HepG2 (cell line): ENCODE results near the gene AMIGO3. TPM values are rescaled to one million over a fixed set of nuclear protein-coding genes. Genes with fewer than 3 reads are reported as not detected.

Experiments
- BRF2 ChIP-seq: sonication (generic); formaldehyde crosslinking; IDR thresholded peaks from 2 replicates; pipeline ENCODE4 v1.8.1; 2022; ENCODE audit warnings: mild to moderate bottlenecking, missing genetic modification reagents
- DBP ChIP-seq: sonication (generic); formaldehyde crosslinking; IDR thresholded peaks from 2 replicates; pipeline ENCODE4 v1.4.0; 2020; ENCODE audit warnings: missing genetic modification reagents; ENCODE audit errors: not compliant biosample characterization
- FOXO1 ChIP-seq: sonication (generic); formaldehyde crosslinking; IDR thresholded peaks from 2 replicates; pipeline ENCODE4 v1.4.0; 2020; ENCODE audit warnings: missing genetic modification reagents
- FOXO4 ChIP-seq: sonication (generic); formaldehyde crosslinking; conservative IDR thresholded peaks from 2 replicates; pipeline ENCODE4 v1.8.1; 2023; ENCODE audit warnings: missing genetic modification reagents
- HES4 ChIP-seq: sonication (generic); formaldehyde crosslinking; IDR thresholded peaks from 2 replicates; pipeline ENCODE4 v1.9.0; 2021; ENCODE audit warnings: mild to moderate bottlenecking, missing genetic modification reagents, borderline replicate concordance
- KAT8 ChIP-seq: IDR thresholded peaks from 2 replicates; pipeline ENCODE4 v1.6.1; 2016; ENCODE audit warnings: missing genetic modification reagents, missing compliant biosample characterization
- PITX1 ChIP-seq: sonication (generic); formaldehyde crosslinking; IDR thresholded peaks from 2 replicates; pipeline ENCODE4 v1.5.1; 2020; ENCODE audit warnings: mild to moderate bottlenecking, missing genetic modification reagents
- PRDM4 ChIP-seq: sonication (generic); formaldehyde crosslinking; IDR thresholded peaks from 2 replicates; pipeline ENCODE4 v1.9.0; 2021; ENCODE audit warnings: missing genetic modification reagents, borderline replicate concordance
- PRPF4 ChIP-seq: fragments of 200-400 bp; formaldehyde crosslinking; IDR thresholded peaks from 2 replicates; pipeline ENCODE4 v1.6.1; 2016; ENCODE audit warnings: low read length, low read depth; ENCODE audit not compliant: poor library complexity, severe bottlenecking
- RFX1 ChIP-seq: fragments of 450-650 bp; IDR thresholded peaks from 2 replicates; pipeline ENCODE4 v1.6.1; 2017
- RFXANK ChIP-seq: IDR thresholded peaks from 2 replicates; pipeline ENCODE4 v1.6.1; 2016
- SPEN ChIP-seq: sonication (generic); formaldehyde crosslinking; IDR thresholded peaks from 2 replicates; pipeline ENCODE4 v1.5.1; 2020; ENCODE audit warnings: low read depth, mild to moderate bottlenecking, missing genetic modification reagents
- WIZ ChIP-seq: sonication (generic); formaldehyde crosslinking; IDR thresholded peaks from 2 replicates; pipeline ENCODE4 v1.5.1; 2020; ENCODE audit warnings: mild to moderate bottlenecking, missing genetic modification reagents
- ZBTB8A ChIP-seq: sonication (generic); formaldehyde crosslinking; IDR thresholded peaks from 2 replicates; pipeline ENCODE4 v1.4.0; 2020; ENCODE audit warnings: mild to moderate bottlenecking, low read depth, missing genetic modification reagents, borderline replicate concordance
- ZFP82 ChIP-seq: sonication (generic); formaldehyde crosslinking; IDR thresholded peaks from 2 replicates; pipeline ENCODE4 v1.5.1; 2020; ENCODE audit warnings: mild to moderate bottlenecking, missing genetic modification reagents, borderline replicate concordance
- ZKSCAN5 ChIP-seq: sonication (generic); formaldehyde crosslinking; IDR thresholded peaks from 2 replicates; pipeline ENCODE4 v1.5.1; 2020; ENCODE audit warnings: mild to moderate bottlenecking, missing genetic modification reagents
- ZNF12 ChIP-seq: sonication (generic); formaldehyde crosslinking; IDR thresholded peaks from 2 replicates; pipeline ENCODE4 v1.5.0; 2020; ENCODE audit warnings: missing genetic modification reagents
- ZNF180 ChIP-seq: sonication (generic); formaldehyde crosslinking; IDR thresholded peaks from 2 replicates; pipeline ENCODE4 v1.4.0; 2020; ENCODE audit warnings: low read depth, missing genetic modification reagents, borderline replicate concordance
- ZNF33A ChIP-seq: sonication (generic); formaldehyde crosslinking; IDR thresholded peaks from 2 replicates; pipeline ENCODE4 v1.5.1; 2020; ENCODE audit warnings: missing genetic modification reagents, mild to moderate bottlenecking, moderate library complexity, borderline replicate concordance
- ZNF547 ChIP-seq: sonication (generic); formaldehyde crosslinking; IDR thresholded peaks from 2 replicates; pipeline ENCODE4 v1.5.1; 2020; ENCODE audit warnings: mild to moderate bottlenecking, missing genetic modification reagents
- ZNF598 ChIP-seq: sonication (generic); formaldehyde crosslinking; IDR thresholded peaks from 2 replicates; pipeline ENCODE4 v1.5.1; 2020; ENCODE audit warnings: mild to moderate bottlenecking, missing genetic modification reagents, borderline replicate concordance
- ZSCAN20 ChIP-seq: sonication (generic); formaldehyde crosslinking; IDR thresholded peaks from 2 replicates; pipeline ENCODE4 v1.4.0; 2020; ENCODE audit warnings: missing genetic modification reagents, mild to moderate bottlenecking, borderline replicate concordance
- polyA plus RNA-seq, 8 experiments: library from polyadenylated mRNA; depleted of rRNA in 3 of 8; stranded (reverse) in 7 of 8; unstranded in 1 of 8; fragments of >200 nt; fragmentation: Illumina TruSeq in 4 of 8; extraction: Trizol in 4 of 8; gene quantifications; 2 replicates each; pipeline versions ENCODE4 v1.2.1 to v1.2.3, GENCODE V29; 2011 to 2016; ENCODE audit warnings: low read depth in 4 of 8, missing spikeins in 1 of 8, mixed read lengths in 1 of 8; ENCODE audit not compliant: insufficient read depth in 1 of 8
- total RNA-seq, 5 experiments: library from RNA; depleted of rRNA; stranded (reverse); fragments of >200 nt; fragmentation: Illumina TruSeq; extraction: Trizol; gene quantifications; 2 replicates each; pipeline ENCODE4 v1.2.3, GENCODE V29; 2016; ENCODE audit warnings: low read depth in 1 of 5

Gene AMIGO3
- total and polyA plus RNA-seq, 2 of the 13 experiments (the other 11 are each of a cell fraction or from before 2014, with no cell fraction given) = 0.35 TPM; not detected in 1

GRCh38 chr3:49673715-49674496 lies 45.6 kb downstream of the AMIGO3 start, which contains the start of gene APEH (continued):
- TF ChIP-seq ZBTB8A (no peak), FOXO1 (CRISPR knock-in tag) (no peak), HES4 (CRISPR knock-in tag) (peak; percentile 25; the same call in 1 of the 2 replicates), ZKSCAN5 (CRISPR knock-in tag) (peak; percentile 69; the same call in 1 of the 2 replicates), KAT8 (CRISPR knock-in tag) (peak; percentile 72), ZSCAN20 (CRISPR knock-in tag) (no peak), ZNF12 (CRISPR knock-in tag) (no peak), BRF2 (CRISPR knock-in tag) (peak; percentile 49; the same call in 1 of the 2 replicates), PITX1 (CRISPR knock-in tag) (peak; percentile 77), FOXO4 (CRISPR knock-in tag) (no peak), RFXANK (0 out of 2 replicates have a peak, but pooled peaks have one; percentile 60), ZFP82 (CRISPR knock-in tag) (peak; percentile 64; the same call in 1 of the 2 replicates), ZNF180 (CRISPR knock-in tag) (no peak), SPEN (CRISPR knock-in tag) (peak; percentile 36; the same call in 1 of the 2 replicates), ZNF33A (CRISPR knock-in tag) (peak; percentile 93; the same call in 1 of the 2 replicates), ZNF598 (CRISPR knock-in tag) (peak; percentile 64; the same call in 1 of the 2 replicates), DBP (CRISPR knock-in tag) (peak; percentile 1), RFX1 (no peak), ZNF547 (peak; percentile 25; the same call in 1 of the 2 replicates), PRDM4 (CRISPR knock-in tag) (no peak), PRPF4 (no peak), WIZ (CRISPR knock-in tag) (no peak)
